Mucosa of descending colon (tissue), 3 donors: ENCODE measurements around the gene MYO16. TPM values are rescaled to one million over a fixed set of nuclear protein-coding genes. Genes with fewer than 3 reads are reported as not detected.
"Not testable (repeated sequence)": the region's sequence is repeated elsewhere in the genome, so short reads cannot be mapped to it uniquely, and the experiment has no call there.

Experiments
- ATAC-seq: fragments of 200-7000 bp; cut with Tn5 transposase; one replicate; pipeline ENCODE4 v1.9.1; 2020; ENCODE audit warnings: mild to moderate bottlenecking, moderate library complexity
- DNase-seq, 3 donors: peaks; one replicate each; pipeline ENCODE4 v3.0.0-alpha.2; 2020
- H3K36me3 ChIP-seq: fragments of 200-600 bp; one replicate; pipeline ENCODE4 v1.8.0; 2021; ENCODE audit warnings: low read depth, mild to moderate bottlenecking
- H3K4me1 ChIP-seq: fragments of 200-600 bp; one replicate; pipeline ENCODE4 v1.8.0; 2021; ENCODE audit warnings: low read depth, mild to moderate bottlenecking
- H3K4me3 ChIP-seq: fragments of 200-600 bp; one replicate; pipeline ENCODE4 v1.8.0; 2021; ENCODE audit warnings: mild to moderate bottlenecking
- H3K9me3 ChIP-seq: fragments of 200-600 bp; one replicate; pipeline ENCODE4 v1.8.0; 2021; ENCODE audit warnings: mild to moderate bottlenecking
- intact Hi-C, 2 donors: fragments of 100-400 bp; cut with DNase I in 1 of 2; cut with micrococcal nuclease in 1 of 2; formaldehyde crosslinking; loops; one replicate each; pipeline versions ENCODE4 v1.11.0 to v1.11.1; 2022; cut with DNase I, micrococcal nuclease
- total RNA-seq, 3 donors: library from RNA; stranded (reverse); fragmentation: NEBNext Ultra II Directional in 2 of 3; extraction: Animal tissue kit (Norgen Biotek cat#: 25700) in 2 of 3; gene quantifications; one replicate each; pipeline versions ENCODE4 v1.2.1 to v1.2.4, GENCODE V29; 2021 to 2023
- TF ChIP-seq, protein P1 (sequence below): fragments of 200-600 bp; IDR thresholded peaks from one replicate; pipeline ENCODE4 v1.8.0; 2022; ENCODE audit warnings: antibody characterized with exemption, mild to moderate bottlenecking
- donor health status: DM: no; HTN: no; CAD: no; lungs with moderate emphysema.
- donor health status: DM: no; HTN: no; CAD: no.
- donor health status: DM: no; HTN: yes; CAD: no.

MYO16 gene
- total RNA-seq, 3 donors from 2014 or later: 0.06 TPM; not detected in 2

DNA sequence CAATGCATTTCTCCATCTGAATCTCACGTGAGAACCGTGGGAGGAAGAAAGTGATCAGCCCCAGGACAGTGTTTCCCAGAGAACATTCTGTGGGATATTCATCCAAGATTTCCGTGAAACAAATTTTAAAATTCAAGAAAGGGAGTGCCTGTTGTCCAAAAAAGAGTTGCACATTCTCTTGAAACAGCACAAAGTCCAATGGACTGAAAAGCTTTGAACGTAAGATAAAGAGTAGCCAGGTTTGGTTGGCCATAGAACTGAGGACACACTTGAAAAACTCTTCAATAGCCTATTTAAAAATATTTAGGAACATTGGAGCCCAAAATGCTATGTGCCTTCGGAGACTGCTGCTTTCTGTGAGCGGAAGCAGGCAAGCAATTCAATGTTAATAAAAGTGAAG lies 353.9 kb downstream of the MYO16 start:
- no peak overlapping the region for H3K4me3 ChIP-seq
- H3K9me3 ChIP-seq: no peaks in the 10 kb centered on the region
- DNase-seq (no peak), ATAC-seq (no peak)
- H3K4me1 ChIP-seq: no peaks in the 10 kb centered on the region
- TF ChIP-seq, protein P1, sequence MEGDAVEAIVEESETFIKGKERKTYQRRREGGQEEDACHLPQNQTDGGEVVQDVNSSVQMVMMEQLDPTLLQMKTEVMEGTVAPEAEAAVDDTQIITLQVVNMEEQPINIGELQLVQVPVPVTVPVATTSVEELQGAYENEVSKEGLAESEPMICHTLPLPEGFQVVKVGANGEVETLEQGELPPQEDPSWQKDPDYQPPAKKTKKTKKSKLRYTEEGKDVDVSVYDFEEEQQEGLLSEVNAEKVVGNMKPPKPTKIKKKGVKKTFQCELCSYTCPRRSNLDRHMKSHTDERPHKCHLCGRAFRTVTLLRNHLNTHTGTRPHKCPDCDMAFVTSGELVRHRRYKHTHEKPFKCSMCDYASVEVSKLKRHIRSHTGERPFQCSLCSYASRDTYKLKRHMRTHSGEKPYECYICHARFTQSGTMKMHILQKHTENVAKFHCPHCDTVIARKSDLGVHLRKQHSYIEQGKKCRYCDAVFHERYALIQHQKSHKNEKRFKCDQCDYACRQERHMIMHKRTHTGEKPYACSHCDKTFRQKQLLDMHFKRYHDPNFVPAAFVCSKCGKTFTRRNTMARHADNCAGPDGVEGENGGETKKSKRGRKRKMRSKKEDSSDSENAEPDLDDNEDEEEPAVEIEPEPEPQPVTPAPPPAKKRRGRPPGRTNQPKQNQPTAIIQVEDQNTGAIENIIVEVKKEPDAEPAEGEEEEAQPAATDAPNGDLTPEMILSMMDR: no peak
- intact Hi-C loops: no loop called here
- no peaks in the 10 kb centered on the region for H3K36me3 ChIP-seq

- TF ChIP-seq, protein P1: no peak
- intact Hi-C loops: no loop called here
- H3K4me3 ChIP-seq: no peak overlapping the region
- DNase-seq (no peak), ATAC-seq (no peak)
- H3K4me1 ChIP-seq: no peaks in the 10 kb centered on the region
- H3K36me3 ChIP-seq: no peaks in the 10 kb centered on the region
- no peaks in the 10 kb centered on the region for H3K9me3 ChIP-seq
These were observed 355.0 kb downstream of the MYO16 start for GRCh38 chr13:108984251-108984920.

DNA sequence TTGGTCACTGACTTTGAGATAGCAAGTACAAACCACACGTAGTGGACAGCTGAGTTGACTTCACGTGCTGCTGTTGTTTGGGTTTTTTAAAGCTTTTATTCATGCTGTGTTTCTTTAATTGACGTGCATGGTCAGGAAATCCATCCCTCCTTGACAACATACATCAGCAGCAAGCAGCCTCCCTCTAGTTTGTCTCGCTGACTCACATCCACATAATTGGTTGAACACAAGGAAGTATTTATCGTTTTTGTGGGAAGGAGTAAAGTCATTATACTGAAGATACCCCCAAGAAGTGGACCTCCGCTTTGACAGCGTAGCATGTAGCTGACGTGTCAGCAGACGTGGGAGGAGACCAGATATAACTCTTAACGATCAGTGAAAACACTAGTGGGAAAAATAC lies 355.8 kb downstream of the MYO16 start:
- ATAC-seq (no peak), DNase-seq (no peak)
- H3K4me3 ChIP-seq: no peak overlapping the region
- intact Hi-C loops: no loop called here
- H3K36me3 ChIP-seq: no peaks in the 10 kb centered on the region
- TF ChIP-seq, protein P1: no peak
- H3K9me3 ChIP-seq: no peaks in the 10 kb centered on the region
- H3K4me1 ChIP-seq: no peaks in the 10 kb centered on the region

GRCh38 chr13:108987517-108987916 lies 358.1 kb downstream of the MYO16 start:
- no peaks in the 10 kb centered on the region for H3K4me1 ChIP-seq
- no peak for ATAC-seq
- intact Hi-C loops: no loop called here
- no peak for DNase-seq
- H3K4me3 ChIP-seq: no peak overlapping the region
- no peaks in the 10 kb centered on the region for H3K36me3 ChIP-seq
- TF ChIP-seq, protein P1: no peak
- no peaks in the 10 kb centered on the region for H3K9me3 ChIP-seq

- ATAC-seq (no peak), DNase-seq (no peak)
- Histone ChIP-seq H3K36me3 (no peaks in the 10 kb centered on the region), H3K4me3 (no peak overlapping the region), H3K4me1 (no peaks in the 10 kb centered on the region), H3K9me3 (no peaks in the 10 kb centered on the region)
- intact Hi-C loops: no loop called here
- TF ChIP-seq, protein P1: no peak
These were observed 358.5 kb downstream of the MYO16 start for GRCh38 chr13:108987944-108988343.

GRCh38 chr13:108991416-108991815 lies 362.0 kb downstream of the MYO16 start:
- intact Hi-C loops, H3K4me1 ChIP-seq, ATAC-seq, H3K4me3 ChIP-seq, DNase-seq, H3K36me3 ChIP-seq, H3K9me3 ChIP-seq: not testable (repeated sequence)
